KMS-11 (cell line): ENCODE measurements around the gene ADGRG2.
A peak's percentile ranks its signal among the peaks of the same experiment; 100 is the strongest.

Experiments
- H2AFZ ChIP-seq: fragments of 200-600 bp; sonication (generic); 2 replicates; pipeline ENCODE4 v1.6.1; 2016; ENCODE audit warnings: antibody characterized with exemption, mixed run types, low read depth
- H3K27ac ChIP-seq: fragments of 200-600 bp; sonication (generic); 2 replicates; pipeline ENCODE4 v1.6.1; 2016; ENCODE audit warnings: mild to moderate bottlenecking, mixed run types
- H3K27me3 ChIP-seq: fragments of 200-600 bp; sonication (generic); 2 replicates; pipeline ENCODE4 v1.6.1; 2017; ENCODE audit warnings: mild to moderate bottlenecking, low read depth, mixed run types, moderate library complexity; ENCODE audit not compliant: insufficient read depth
- H3K36me3 ChIP-seq: fragments of 200-600 bp; sonication (generic); 2 replicates; pipeline ENCODE4 v1.6.1; 2017; ENCODE audit warnings: mild to moderate bottlenecking, mixed run types; ENCODE audit not compliant: insufficient read depth
- H3K4me1 ChIP-seq: fragments of 200-600 bp; sonication (generic); 2 replicates; pipeline ENCODE4 v1.6.1; 2016; ENCODE audit warnings: mild to moderate bottlenecking, low read depth, mixed run types; ENCODE audit not compliant: poor library complexity, severe bottlenecking
- H3K4me2 ChIP-seq: fragments of 200-600 bp; sonication (generic); 2 replicates; pipeline ENCODE4 v1.7.0; 2016; ENCODE audit warnings: mild to moderate bottlenecking, mixed run types
- H3K4me3 ChIP-seq: fragments of 200-600 bp; sonication (generic); IDR thresholded peaks from 2 replicates; pipeline ENCODE4 v1.6.1; 2017; ENCODE audit warnings: low read depth, low read length, mixed read lengths; ENCODE audit not compliant: insufficient read depth
- H3K79me2 ChIP-seq: fragments of 200-600 bp; sonication (generic); 2 replicates; pipeline ENCODE4 v1.6.1; 2016; ENCODE audit warnings: low read depth, mixed run types; ENCODE audit not compliant: insufficient read depth
- H3K9ac ChIP-seq: fragments of 200-600 bp; sonication (generic); 2 replicates; pipeline ENCODE4 v1.6.1; 2016; ENCODE audit warnings: mild to moderate bottlenecking, mixed run types
- H4K20me1 ChIP-seq: fragments of 200-600 bp; sonication (generic); 2 replicates; pipeline ENCODE4 v1.6.1; 2016; ENCODE audit warnings: mild to moderate bottlenecking, mixed run types; ENCODE audit not compliant: insufficient read depth
- TF ChIP-seq, protein P1 (sequence below): fragments of 200-600 bp; sonication (generic); conservative IDR thresholded peaks from 2 replicates; pipeline ENCODE4 v1.6.1; 2017; ENCODE audit warnings: low read depth, mild to moderate bottlenecking, antibody characterized with exemption, low read length, moderate library complexity, mixed read lengths

ADGRG2 gene

DNA sequence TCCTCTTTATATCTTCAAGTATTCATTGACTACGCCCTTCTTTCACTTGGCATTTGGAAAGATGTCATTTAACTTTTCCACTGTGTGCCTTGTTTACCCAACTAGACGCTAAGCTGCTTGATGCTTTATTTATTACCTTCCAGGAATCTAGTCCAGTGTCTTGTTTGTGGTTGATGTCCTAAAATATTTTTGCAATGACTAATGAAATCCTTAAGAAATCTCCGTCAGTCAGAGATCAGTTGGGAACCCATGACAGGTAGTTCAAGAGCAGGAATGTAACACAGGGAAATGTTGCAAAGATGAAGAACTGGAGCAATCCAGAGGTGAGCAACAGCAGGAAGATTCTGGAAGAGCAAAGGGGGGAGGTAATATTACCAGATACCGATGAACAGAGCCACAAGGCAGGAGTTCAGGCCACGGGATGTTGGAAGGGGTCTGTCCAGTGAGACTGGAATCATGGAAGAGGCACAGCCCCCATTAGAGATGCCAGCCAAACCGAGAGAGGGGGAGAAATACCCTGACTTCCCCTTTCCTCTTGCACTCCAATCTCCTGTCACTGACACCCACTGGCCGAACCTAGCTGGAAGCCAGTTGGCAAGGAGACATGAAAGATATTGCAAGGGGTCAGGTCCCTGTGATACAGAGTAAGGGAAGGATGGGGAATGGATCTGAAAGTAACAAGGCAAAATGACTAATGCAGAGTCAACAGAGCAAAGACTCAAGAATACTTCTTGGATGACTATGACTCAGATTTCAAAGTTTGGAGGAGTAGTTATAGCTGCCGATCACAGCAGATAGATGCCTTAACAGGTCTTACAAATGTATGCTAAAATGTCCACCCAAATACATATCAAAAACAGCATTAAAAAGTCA lies 75.7 kb downstream of the ADGRG2 start:
- TF ChIP-seq, protein P1, sequence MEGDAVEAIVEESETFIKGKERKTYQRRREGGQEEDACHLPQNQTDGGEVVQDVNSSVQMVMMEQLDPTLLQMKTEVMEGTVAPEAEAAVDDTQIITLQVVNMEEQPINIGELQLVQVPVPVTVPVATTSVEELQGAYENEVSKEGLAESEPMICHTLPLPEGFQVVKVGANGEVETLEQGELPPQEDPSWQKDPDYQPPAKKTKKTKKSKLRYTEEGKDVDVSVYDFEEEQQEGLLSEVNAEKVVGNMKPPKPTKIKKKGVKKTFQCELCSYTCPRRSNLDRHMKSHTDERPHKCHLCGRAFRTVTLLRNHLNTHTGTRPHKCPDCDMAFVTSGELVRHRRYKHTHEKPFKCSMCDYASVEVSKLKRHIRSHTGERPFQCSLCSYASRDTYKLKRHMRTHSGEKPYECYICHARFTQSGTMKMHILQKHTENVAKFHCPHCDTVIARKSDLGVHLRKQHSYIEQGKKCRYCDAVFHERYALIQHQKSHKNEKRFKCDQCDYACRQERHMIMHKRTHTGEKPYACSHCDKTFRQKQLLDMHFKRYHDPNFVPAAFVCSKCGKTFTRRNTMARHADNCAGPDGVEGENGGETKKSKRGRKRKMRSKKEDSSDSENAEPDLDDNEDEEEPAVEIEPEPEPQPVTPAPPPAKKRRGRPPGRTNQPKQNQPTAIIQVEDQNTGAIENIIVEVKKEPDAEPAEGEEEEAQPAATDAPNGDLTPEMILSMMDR: no peak
- no peak overlapping the region for H3K4me3 ChIP-seq
- no peaks in the 10 kb centered on the region for H3K79me2 ChIP-seq
- H3K27ac ChIP-seq: no peak overlapping the region
- no peaks in the 10 kb centered on the region for H3K4me1 ChIP-seq
- H3K27me3 ChIP-seq: no peaks in the 10 kb centered on the region
- no peak overlapping the region for H3K9ac ChIP-seq
- no peaks in the 10 kb centered on the region for H3K36me3 ChIP-seq
- H3K4me2 ChIP-seq: no peak overlapping the region
- H4K20me1 ChIP-seq: no peaks in the 10 kb centered on the region
- H2AFZ ChIP-seq: no peak overlapping the region

DNA sequence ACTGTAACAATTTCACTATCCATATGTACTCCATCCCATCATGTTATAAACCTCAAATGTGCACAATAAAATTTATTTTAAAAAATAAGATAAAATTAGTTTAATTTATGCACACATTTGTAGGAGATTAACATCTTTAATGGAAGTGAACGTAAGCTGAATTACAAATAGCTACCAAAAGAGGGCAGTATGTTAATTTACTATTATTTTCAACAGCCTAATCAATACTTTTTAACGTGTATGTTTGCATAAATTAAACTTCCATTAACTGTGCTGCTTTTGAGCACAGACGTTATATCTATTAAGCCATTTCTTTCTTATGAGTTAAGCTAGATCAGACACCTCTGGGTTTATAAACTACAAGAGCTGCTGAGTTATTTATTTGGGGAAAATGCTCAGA lies 81.9 kb downstream of the ADGRG2 start:
- TF ChIP-seq, protein P1: peak; percentile 56; the same call in 1 of the 2 replicates
- no peak overlapping the region for H3K4me2 ChIP-seq
- no peaks in the 10 kb centered on the region for H3K27me3 ChIP-seq
- no peak overlapping the region for H2AFZ ChIP-seq
- no peak overlapping the region for H3K9ac ChIP-seq
- H3K36me3 ChIP-seq: no peaks in the 10 kb centered on the region
- no peaks in the 10 kb centered on the region for H3K79me2 ChIP-seq
- no peaks in the 10 kb centered on the region for H3K4me1 ChIP-seq
- no peak overlapping the region for H3K27ac ChIP-seq
- no peaks in the 10 kb centered on the region for H4K20me1 ChIP-seq
- H3K4me3 ChIP-seq: no peak overlapping the region

DNA sequence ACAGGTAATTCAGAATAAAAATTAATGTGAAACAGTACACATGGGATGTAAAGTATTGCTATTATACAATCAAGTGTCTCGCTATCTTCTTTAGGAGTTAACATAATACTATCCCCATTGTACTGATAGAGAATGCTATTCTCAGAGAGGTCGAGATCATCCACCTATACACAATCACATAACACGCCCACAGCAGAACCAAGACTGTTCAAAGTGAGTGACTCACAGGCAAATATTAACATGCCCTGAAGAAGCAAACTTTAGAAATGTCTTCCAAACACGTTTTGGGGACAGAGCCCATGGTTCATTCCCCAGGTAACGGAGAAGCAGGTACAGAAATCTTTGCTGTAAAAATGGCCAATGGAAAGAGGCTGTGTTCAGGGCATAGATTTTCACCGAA lies 88.2 kb downstream of the ADGRG2 start:
- no peak overlapping the region for H3K4me3 ChIP-seq
- no peak overlapping the region for H2AFZ ChIP-seq
- H3K9ac ChIP-seq: no peak overlapping the region
- H3K79me2 ChIP-seq: no peaks in the 10 kb centered on the region
- H3K27me3 ChIP-seq: no peaks in the 10 kb centered on the region
- TF ChIP-seq, protein P1: no peak
- no peaks in the 10 kb centered on the region for H3K4me1 ChIP-seq
- H3K36me3 ChIP-seq: no peaks in the 10 kb centered on the region
- no peaks in the 10 kb centered on the region for H4K20me1 ChIP-seq
- H3K4me2 ChIP-seq: no peak overlapping the region
- no peak overlapping the region for H3K27ac ChIP-seq

DNA sequence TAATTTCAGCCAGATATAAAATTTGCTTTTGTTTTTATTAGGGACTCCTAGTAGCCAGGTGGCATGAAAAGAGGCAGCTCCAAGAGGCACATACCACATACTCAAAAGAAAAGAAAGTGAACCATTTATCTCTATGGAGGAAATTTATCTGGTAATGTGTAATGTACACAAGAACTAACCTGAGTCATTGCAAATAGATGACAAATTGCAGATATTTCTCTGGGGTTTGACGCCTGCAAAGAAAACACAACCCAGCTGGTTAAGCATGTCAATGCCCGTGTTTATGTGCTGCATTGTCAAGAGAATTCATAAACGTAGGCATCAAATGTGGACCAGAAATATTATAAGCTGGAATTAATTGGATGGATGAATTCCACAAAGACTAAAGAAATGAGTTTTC lies 91.5 kb downstream of the ADGRG2 start:
- H3K4me1 ChIP-seq: no peaks in the 10 kb centered on the region
- no peak overlapping the region for H3K4me2 ChIP-seq
- no peaks in the 10 kb centered on the region for H3K27me3 ChIP-seq
- H3K79me2 ChIP-seq: no peaks in the 10 kb centered on the region
- H3K36me3 ChIP-seq: no peaks in the 10 kb centered on the region
- H3K27ac ChIP-seq: no peak overlapping the region
- H3K4me3 ChIP-seq: no peak overlapping the region
- H4K20me1 ChIP-seq: no peaks in the 10 kb centered on the region
- H2AFZ ChIP-seq: no peak overlapping the region
- H3K9ac ChIP-seq: no peak overlapping the region
- TF ChIP-seq, protein P1: no peak
